Epithelial cell of umbilical artery (primary cell): ENCODE results near the gene OR2B2. TPM values are rescaled to one million over a fixed set of nuclear protein-coding genes. Genes with fewer than 3 reads are reported as not detected.

Experiments
- total RNA-seq: library from RNA; depleted of rRNA; stranded (reverse); fragments of >200 nt; gene quantifications from 2 replicates; pipeline ENCODE4 v1.2.3, GENCODE V29; 2014

Gene OR2B2
- not detected in 2 replicates for total RNA-seq

GRCh38 chr6:27911956-27912446 is at the start of gene OR2B2:
Gene OR2B2 (minus strand): TSS chr6:27912396. CDS start chr6:27912319, 77 bp downstream.

GRCh38 chr6:27956941-27957340 is 44.7 kb upstream of the OR2B2 start, which contains the start of gene OR2B6:
Gene OR2B6 (plus strand): TSS chr6:27957241. CDS start chr6:27957241, 0 bp downstream.

Other genes starting within 250 kb of the OR2B2 start
- not detected in 2 replicates for gene OR2B6, start 44.8 kb upstream of the OR2B2 start, total RNA-seq
- gene ZNF165, start 168.2 kb upstream of the OR2B2 start, total RNA-seq, result 0.46 and 0.65 TPM in 2 replicates
- gene ZSCAN16, start 212.2 kb upstream of the OR2B2 start, total RNA-seq, result 10.7 and 15.3 TPM in 2 replicates
- gene ZKSCAN8, start 229.5 kb upstream of the OR2B2 start, total RNA-seq, result 8.8 and 16.7 TPM in 2 replicates